GOT3 (cell line): Measurements from ENCODE around the gene WFIKKN1.

Source experiments
- DNase-seq: peaks from one replicate; lab custom pipeline; 2025; ENCODE audit warnings: mixed read lengths; lab: John Stamatoyannopoulos, UW

WFIKKN1 gene

GRCh38 chr16:637081-638018 is 6.6 kb downstream of the WFIKKN1 start:
- no peak for DNase-seq

GRCh38 chr16:638034-638543 is 7.3 kb downstream of the WFIKKN1 start:
- DNase-seq = no peak

GRCh38 chr16:638836-639235 is 8.1 kb downstream of the WFIKKN1 start:
- no peak for DNase-seq

- DNase-seq = no peak
Measured at GRCh38 chr16:640614-641013, 9.8 kb downstream of the WFIKKN1 start.

- DNase-seq = peak; percentile 29
Measured at GRCh38 chr16:641326-642188, 10.8 kb downstream of the WFIKKN1 start, which contains the start of gene MCRIP2. Gene MCRIP2 (plus strand): TSS chr16:641828. CDS start chr16:641992, 164 bp downstream.

- no peak for DNase-seq
Measured at GRCh38 chr16:642189-643049, 11.6 kb downstream of the WFIKKN1 start.

GRCh38 chr16:643050-643368 is 12.2 kb downstream of the WFIKKN1 start:
- no peak for DNase-seq

- no peak for DNase-seq
Measured at GRCh38 chr16:644556-644955, 13.8 kb downstream of the WFIKKN1 start.

- no peak for DNase-seq
Measured at GRCh38 chr16:645852-646678, 15.3 kb downstream of the WFIKKN1 start.

GRCh38 chr16:646679-647172 is 15.9 kb downstream of the WFIKKN1 start:
- DNase-seq = no peak

- DNase-seq = no peak
Measured at GRCh38 chr16:647173-647902, 16.6 kb downstream of the WFIKKN1 start.

GRCh38 chr16:648071-648780 is 17.4 kb downstream of the WFIKKN1 start:
- no peak for DNase-seq

- peak; percentile 77 for DNase-seq
Measured at GRCh38 chr16:648781-649589, 18.2 kb downstream of the WFIKKN1 start, which contains the start of gene WDR90. Gene WDR90 (plus strand): TSS chr16:649365. CDS start chr16:649417, 52 bp downstream.

- no peak for DNase-seq
Measured at GRCh38 chr16:649631-650030, 18.8 kb downstream of the WFIKKN1 start.

- DNase-seq = no peak
Measured at GRCh38 chr16:651844-652243, 21.1 kb downstream of the WFIKKN1 start.

GRCh38 chr16:652454-653305 is 21.9 kb downstream of the WFIKKN1 start:
- DNase-seq = no peak

GRCh38 chr16:654034-654433 is 23.2 kb downstream of the WFIKKN1 start:
- no peak for DNase-seq
